Urinary bladder (tissue), 4 donors: ENCODE data around the gene LCA5. TPM values are rescaled to one million over a fixed set of nuclear protein-coding genes. Genes with fewer than 3 reads are reported as not detected.
A peak's percentile ranks its signal among the peaks of the same experiment; 100 is the strongest.
"Not testable (repeated sequence)": the region's sequence is repeated elsewhere in the genome, so short reads cannot be mapped to it uniquely, and the experiment has no call there.

ENCODE experiments used
- DNase-seq: peaks from one replicate; pipeline ENCODE4 v3.0.0-alpha.2; 2015; ENCODE audit errors: extremely low spot score
- H3K27ac ChIP-seq: one replicate; pipeline ENCODE4 v1.5.1; 2013; ENCODE audit warnings: low read depth, mild to moderate bottlenecking, moderate library complexity
- H3K36me3 ChIP-seq: one replicate; pipeline ENCODE4 v1.6.1; 2013; ENCODE audit warnings: mild to moderate bottlenecking, moderate library complexity; ENCODE audit not compliant: insufficient read depth
- H3K4me1 ChIP-seq: one replicate; pipeline ENCODE4 v1.6.1; 2013; ENCODE audit warnings: mild to moderate bottlenecking, moderate library complexity; ENCODE audit not compliant: insufficient read depth
- H3K4me3 ChIP-seq: one replicate; pipeline ENCODE4 v1.5.1; 2013; ENCODE audit warnings: low read depth, low read length
- WGBS: extraction: QIAGEN DNeasy Blood & Tissue Kit; methylation state at CpG from one replicate; pipeline ENCODE4 v1.1.7; 2013; 5-methylcytosine and 5-hydroxymethylcytosine counted together
- polyA plus RNA-seq: library from polyadenylated mRNA; stranded (reverse); fragments of 200-250 nt; gene quantifications from one replicate; pipeline ENCODE4 v1.2.3, GENCODE V29; 2013
- total RNA-seq: library from RNA; depleted of rRNA; stranded (reverse); fragments of >200 nt; gene quantifications from one replicate; pipeline ENCODE4 v1.2.3, GENCODE V29; 2014
- donor health status: healthy with polysubstance abuse.
- donor health status: healthy.

The LCA5 gene
- total and polyA plus RNA-seq, 2 donors: 4.7 to 23.3 TPM

- no peak for DNase-seq
- Histone ChIP-seq H3K36me3 (no peaks in the 10 kb centered on the region), H3K27ac (no peak overlapping the region), H3K4me1 (no peaks in the 10 kb centered on the region), H3K4me3 (no peak overlapping the region)
- 39% methylated on average over 2 of the region's 2 CpGs for WGBS
Measured at GRCh38 chr6:79468116-79468515, 69.1 kb downstream of the LCA5 start.

- 2% methylated on average over 2 of the region's 2 CpGs for WGBS
- Histone ChIP-seq H3K36me3 (no peaks in the 10 kb centered on the region), H3K4me1 (no peaks in the 10 kb centered on the region), H3K4me3 (no peak overlapping the region), H3K27ac (no peak overlapping the region)
- no peak for DNase-seq
Measured at GRCh38 chr6:79467716-79468115, 69.5 kb downstream of the LCA5 start.

GRCh38 chr6:79466207-79466834 lies 70.9 kb downstream of the LCA5 start:
- Histone ChIP-seq H3K4me3 (no peak overlapping the region), H3K4me1 (no peaks in the 10 kb centered on the region), H3K27ac (no peak overlapping the region), H3K36me3 (no peaks in the 10 kb centered on the region)
- WGBS: 28% methylated on average over 6 of the region's 6 CpGs
- DNase-seq: no peak

- no peaks in the 10 kb centered on the region for H3K4me1 ChIP-seq
- DNase-seq: no peak
- H3K4me3 ChIP-seq: no peak overlapping the region
- 52% methylated on average over 4 of the region's 4 CpGs for WGBS
- H3K36me3 ChIP-seq: no peaks in the 10 kb centered on the region
- H3K27ac ChIP-seq: no peak overlapping the region
Measured at GRCh38 chr6:79465381-79465780, 71.8 kb downstream of the LCA5 start.

GRCh38 chr6:79463621-79464050 lies 73.6 kb downstream of the LCA5 start:
- no peak overlapping the region for H3K4me3 ChIP-seq
- 70% methylated on average over 4 of the region's 4 CpGs for WGBS

GRCh38 chr6:79461205-79461604 lies 76.0 kb downstream of the LCA5 start:
- DNase-seq: no peak
- Histone ChIP-seq H3K4me1 (no peaks in the 10 kb centered on the region), H3K4me3 (no peak overlapping the region), H3K27ac (no peak overlapping the region), H3K36me3 (no peaks in the 10 kb centered on the region)
- WGBS: 82% methylated on average over 3 of the region's 3 CpGs

More at GRCh38 chr6:79463621-79464050, 73.6 kb downstream of the LCA5 start:
- no peak for DNase-seq
- H3K27ac ChIP-seq: no peak overlapping the region
- no peaks in the 10 kb centered on the region for H3K36me3 ChIP-seq
- H3K4me1 ChIP-seq: no peaks in the 10 kb centered on the region

GRCh38 chr6:79455446-79455845 lies 81.8 kb downstream of the LCA5 start:
- Histone ChIP-seq H3K36me3 (no peaks in the 10 kb centered on the region), H3K4me3 (no peak overlapping the region), H3K4me1 (no peaks in the 10 kb centered on the region), H3K27ac (no peak overlapping the region)
- no peak for DNase-seq
- 85% methylated on average over 1 of the region's 1 CpG for WGBS

- Histone ChIP-seq H3K27ac (no peak overlapping the region), H3K4me3 (no peak overlapping the region), H3K36me3 (no peaks in the 10 kb centered on the region), H3K4me1 (no peaks in the 10 kb centered on the region)
- DNase-seq: peak; percentile 53
- WGBS: 66% methylated on average over 3 of the region's 3 CpGs
Measured at GRCh38 chr6:79453558-79454042, 83.6 kb downstream of the LCA5 start.

- Histone ChIP-seq H3K27ac (no peak overlapping the region), H3K4me1 (no peaks in the 10 kb centered on the region), H3K4me3 (no peak overlapping the region), H3K36me3 (no peaks in the 10 kb centered on the region)
- no peak for DNase-seq
- WGBS: 78% methylated on average over 7 of the region's 7 CpGs
Measured at GRCh38 chr6:79450984-79451383, 86.2 kb downstream of the LCA5 start.

- Histone ChIP-seq H3K4me3 (no peak overlapping the region), H3K4me1 (no peaks in the 10 kb centered on the region), H3K36me3 (no peaks in the 10 kb centered on the region), H3K27ac (peak overlapping the region; percentile 2)
- DNase-seq: no peak
- WGBS: 80% methylated on average over 4 of the region's 4 CpGs
Measured at GRCh38 chr6:79446006-79446405, 91.2 kb downstream of the LCA5 start.

GRCh38 chr6:79443876-79444275 lies 93.4 kb downstream of the LCA5 start:
- 74% methylated on average over 3 of the region's 3 CpGs for WGBS
- not testable (repeated sequence) for H3K4me3 ChIP-seq, H3K27ac ChIP-seq, DNase-seq, H3K4me1 ChIP-seq, H3K36me3 ChIP-seq

GRCh38 chr6:79441192-79441591 lies 96.0 kb downstream of the LCA5 start:
- Histone ChIP-seq H3K4me3 (no peak overlapping the region), H3K36me3 (no peaks in the 10 kb centered on the region), H3K4me1 (no peaks in the 10 kb centered on the region), H3K27ac (no peak overlapping the region)
- no peak for DNase-seq

- 32% methylated on average over 1 of the region's 1 CpG for WGBS
- no peaks in the 10 kb centered on the region for H3K4me1 ChIP-seq
- no peak overlapping the region for H3K4me3 ChIP-seq
- H3K36me3 ChIP-seq: no peaks in the 10 kb centered on the region
- H3K27ac ChIP-seq: no peak overlapping the region
- no peak for DNase-seq
Measured at GRCh38 chr6:79440598-79440997, 96.6 kb downstream of the LCA5 start.

- H3K4me1 ChIP-seq: no peaks in the 10 kb centered on the region
- no peak overlapping the region for H3K4me3 ChIP-seq
- H3K27ac ChIP-seq: no peak overlapping the region
- 33% methylated on average over 2 of the region's 2 CpGs for WGBS
- no peaks in the 10 kb centered on the region for H3K36me3 ChIP-seq
- no peak for DNase-seq
Measured at GRCh38 chr6:79438030-79438429, 99.2 kb downstream of the LCA5 start.

- no peaks in the 10 kb centered on the region for H3K4me1 ChIP-seq
- 66% methylated on average over 2 of the region's 2 CpGs for WGBS
Measured at GRCh38 chr6:79436241-79436640, 101.0 kb downstream of the LCA5 start.

More at GRCh38 chr6:79436241-79436640, 101.0 kb downstream of the LCA5 start:
- Histone ChIP-seq H3K27ac (no peak overlapping the region), H3K4me3 (no peak overlapping the region), H3K36me3 (no peaks in the 10 kb centered on the region)
- DNase-seq: no peak
